ENCODE data around the gene AMOTL1.
A peak's percentile ranks its signal among the peaks of the same experiment; 100 is the strongest.

AMOTL1 gene

DNA sequence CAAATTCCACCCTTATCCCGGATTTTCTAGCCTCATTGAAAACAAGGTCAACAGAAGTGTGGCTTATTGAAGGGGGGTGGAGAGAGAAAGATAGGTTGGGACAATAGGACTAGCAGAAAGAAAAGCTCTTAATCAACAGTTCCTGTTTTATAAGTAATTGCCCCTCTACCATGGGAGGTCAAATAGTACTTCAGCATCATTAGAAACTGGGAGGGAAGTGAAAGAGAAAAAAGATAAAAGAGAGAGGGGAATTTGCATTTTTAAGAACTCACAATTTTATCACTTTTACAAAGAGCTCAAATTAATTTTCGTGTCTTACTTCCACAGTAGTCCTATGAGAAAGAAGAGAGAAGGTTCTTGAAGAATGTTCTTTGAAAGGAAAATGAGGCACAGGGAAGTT, 89.2 kb downstream of the AMOTL1 start:
- no peak for DNase-seq (ENCODE audit: low spot score)

DNA sequence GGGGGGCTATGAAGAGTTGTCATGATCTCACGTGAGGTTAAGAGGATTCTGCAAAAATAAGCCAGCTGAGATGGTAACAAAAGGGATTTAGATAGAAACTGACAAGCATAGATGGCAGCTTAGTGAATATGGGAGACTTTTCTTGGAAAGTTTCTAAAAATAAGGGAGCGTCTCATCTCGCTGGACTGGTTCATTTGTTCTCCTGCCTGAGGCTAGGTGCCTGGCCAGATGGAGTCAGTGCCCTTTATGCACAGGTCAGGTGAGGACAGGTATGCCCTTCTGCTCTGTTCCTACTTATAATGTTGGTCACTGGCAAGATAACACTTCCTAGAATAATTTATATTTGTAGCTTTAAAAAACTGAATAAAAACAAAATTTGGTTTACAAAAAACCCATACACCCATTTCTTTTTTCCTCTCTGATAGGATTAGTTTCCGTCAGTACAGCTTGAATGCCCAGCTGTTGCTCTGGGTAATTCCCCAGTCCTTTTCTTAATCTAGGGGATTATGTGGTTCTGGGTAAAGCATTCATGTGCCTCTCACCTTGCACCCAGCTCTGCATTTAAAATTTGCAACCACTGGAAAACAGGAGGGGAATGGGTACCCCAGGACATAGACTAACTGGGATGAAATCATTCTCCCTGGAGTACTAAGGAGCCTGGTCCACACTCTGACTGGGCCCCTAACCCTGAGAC, 90.0 kb downstream of the AMOTL1 start:
- DNase-seq (ENCODE audit: low spot score), result peak; percentile 64

DNA sequence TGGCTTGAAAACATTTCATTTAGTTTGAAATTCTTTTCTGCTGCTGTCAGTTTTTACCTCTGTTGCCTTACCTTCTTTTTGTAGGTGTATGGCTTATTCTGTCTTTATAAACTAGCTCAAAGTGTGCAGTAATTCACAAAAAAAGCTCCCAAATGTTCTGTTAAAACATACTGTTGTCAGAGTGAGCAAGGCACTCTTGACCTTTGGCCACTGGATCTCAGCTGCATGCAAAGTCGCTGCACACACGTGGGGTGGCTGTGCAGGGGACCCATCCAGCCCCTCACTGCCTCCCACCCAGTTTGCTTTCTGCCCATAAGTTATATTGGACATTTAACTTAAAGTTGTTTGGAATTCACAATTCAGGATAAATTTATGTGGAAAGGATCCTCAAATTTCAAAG, 92.2 kb downstream of the AMOTL1 start:
- no peak for DNase-seq (ENCODE audit: low spot score)

DNA sequence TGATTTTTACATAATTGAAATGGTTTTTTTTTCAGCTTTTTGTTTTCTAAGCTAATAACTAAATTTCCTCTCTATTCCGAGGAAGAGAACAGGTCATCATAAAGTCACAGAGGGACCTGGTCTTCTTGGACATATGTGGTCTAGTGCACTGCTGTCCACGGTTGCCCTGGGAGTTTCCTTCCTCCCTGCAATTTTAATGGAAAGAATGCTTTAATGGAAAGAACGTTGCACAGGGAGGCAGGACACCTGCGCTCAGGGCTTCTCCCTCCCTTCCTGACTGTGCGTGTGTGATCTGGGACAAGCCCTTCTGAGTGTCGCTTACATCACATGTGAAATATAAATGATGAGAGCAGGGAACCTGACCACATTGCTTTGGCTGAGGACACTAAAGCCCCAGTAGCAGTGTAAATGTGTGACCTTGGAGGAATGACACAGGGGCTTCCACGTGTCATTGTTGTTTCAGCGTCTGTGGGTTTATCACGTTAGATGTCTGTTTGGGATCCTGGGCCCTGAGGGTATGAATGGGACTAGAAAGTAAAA, 93.2 kb downstream of the AMOTL1 start:
- DNase-seq (ENCODE audit: low spot score), result no peak

DNA sequence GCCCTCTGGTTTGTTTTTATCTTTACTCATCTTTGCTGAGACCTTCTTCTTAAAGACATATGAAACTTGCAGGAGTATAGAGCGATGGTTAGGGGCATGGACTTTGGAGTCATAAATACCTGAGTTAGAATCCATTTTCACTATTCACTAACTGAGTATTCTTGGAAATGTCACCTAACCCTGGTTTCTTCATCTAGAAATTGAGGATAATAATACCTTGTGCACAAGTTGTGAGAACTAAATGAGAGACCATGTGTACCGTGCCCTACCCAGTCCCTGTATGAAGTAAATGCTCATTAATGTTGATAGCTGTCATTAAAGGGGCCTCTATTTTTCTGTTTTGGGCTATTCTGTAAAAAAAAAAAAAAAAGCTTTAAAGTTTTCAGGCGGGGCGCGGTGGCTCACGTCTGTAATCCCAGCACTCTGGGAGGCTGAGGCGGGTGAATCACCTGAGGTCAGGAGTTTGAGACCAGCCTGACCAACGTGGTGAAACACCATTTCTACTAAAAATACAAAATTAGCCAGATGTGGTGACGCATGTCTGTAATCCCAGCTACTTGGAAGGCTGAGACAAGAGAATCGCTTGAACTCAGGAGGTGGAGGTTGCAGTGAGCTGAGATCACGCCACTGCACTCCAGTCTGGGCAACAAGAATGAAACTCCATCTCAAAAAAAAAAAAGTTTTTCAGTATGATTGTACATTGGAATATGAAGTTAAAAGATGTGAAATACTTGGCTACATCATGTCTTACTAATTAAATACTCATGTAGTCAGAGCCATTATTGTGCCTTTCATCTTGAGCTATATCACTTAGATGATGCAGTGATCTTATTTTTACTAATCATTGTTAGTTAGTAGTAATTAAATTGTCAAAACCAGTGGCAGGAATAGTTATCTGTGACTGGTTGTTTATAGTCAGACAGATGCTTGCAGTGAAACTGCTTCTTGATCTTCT, 95.0 kb downstream of the AMOTL1 start:
- no peak for DNase-seq (ENCODE audit: low spot score)

DNA sequence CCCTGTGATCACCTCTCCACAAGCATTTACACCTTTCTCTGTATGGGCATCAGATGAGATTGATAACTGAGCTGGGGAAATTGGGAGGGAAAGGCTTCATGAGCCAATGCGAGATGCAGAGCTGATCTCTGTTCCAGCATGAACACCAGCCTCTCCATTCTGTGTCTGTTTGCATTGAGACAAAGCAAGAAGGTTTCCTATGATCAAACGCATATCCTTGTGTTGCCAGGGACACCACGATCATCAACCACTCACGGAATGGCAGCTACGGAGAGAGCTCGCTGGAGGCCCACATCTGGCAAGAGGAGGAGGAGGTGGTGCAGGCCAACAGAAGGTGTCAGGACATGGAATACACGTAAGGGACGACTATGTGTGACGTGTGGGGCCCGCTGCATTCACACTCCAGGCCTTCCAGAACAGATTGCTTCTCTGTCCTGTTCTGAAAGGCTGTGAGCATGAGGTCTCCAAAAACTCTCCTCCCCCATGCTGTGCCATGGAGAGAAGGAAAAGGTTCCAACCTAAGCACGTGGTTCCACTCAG, 96.4 kb downstream of the AMOTL1 start:
- DNase-seq (ENCODE audit: low spot score), result no peak

DNA sequence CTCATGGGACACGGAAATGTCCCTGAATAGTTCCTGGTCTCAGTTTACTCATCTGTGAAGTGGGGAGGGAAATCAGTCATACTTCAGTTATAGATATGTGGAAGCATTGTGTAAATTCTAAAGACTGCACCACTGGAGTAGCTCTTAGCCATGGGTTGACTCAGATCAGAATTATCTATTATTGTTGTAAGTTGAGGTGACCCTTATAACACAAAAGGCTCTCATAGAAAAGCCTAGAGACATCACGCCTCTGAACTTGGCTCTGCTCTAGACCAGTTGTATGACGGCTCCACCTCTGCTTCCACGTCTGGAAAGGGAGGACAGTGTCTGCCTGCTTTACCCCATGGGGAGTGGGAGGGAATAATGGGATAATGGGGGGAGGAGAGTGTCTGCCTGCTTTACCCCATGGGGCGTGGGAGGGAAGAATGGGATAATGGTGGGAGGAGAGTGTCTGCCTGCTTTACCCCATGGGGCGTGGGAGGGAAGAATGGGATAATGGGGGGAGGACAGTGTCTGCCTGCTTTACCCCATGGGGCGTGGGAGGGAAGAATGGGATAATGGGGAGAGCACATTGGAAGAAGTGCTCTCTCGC, 98.2 kb downstream of the AMOTL1 start:
- DNase-seq (ENCODE audit: low spot score), result no peak

DNA sequence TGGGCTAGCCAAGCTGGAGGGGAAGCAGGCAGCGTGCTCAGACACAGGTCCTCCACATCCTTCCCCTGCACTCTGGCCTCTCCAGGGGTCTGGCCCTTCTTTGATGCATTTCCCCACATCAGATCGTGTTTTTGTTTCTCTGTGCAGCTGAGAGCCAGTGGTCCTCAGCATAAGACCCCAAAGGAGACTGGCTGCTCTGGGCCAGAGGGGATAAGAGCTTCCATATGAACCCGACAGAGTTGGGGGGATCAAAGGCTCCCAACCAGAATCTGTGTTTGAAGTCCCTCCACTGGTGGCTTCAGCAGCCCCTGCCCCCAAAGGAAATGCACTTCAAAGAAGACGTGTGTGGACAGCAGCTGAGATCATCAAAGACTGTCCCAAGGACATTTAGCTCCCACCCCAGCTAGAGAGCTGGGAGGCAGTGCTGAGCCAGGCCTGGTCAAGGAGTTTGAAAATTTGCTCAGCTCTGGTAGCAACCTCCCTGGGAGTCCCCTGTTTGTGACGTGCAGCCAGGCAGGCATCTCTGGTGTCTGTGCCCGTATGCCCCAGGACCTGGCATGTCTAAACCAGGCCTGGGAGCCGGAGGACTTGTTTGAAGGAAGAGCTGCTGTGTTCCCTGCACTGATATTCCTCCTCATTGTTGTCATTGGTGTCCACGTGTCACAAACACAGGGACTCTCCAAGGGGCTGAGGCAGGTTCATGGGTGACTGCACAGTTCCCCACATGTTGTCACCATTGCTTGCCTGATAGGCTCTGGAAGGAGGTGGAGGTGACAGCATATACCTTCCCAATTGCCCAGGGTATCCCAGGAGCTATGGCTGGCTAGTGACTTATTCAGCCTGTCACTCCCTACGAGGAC, 99.0 kb downstream of the AMOTL1 start:
- no peak for DNase-seq (ENCODE audit: low spot score)

DNA sequence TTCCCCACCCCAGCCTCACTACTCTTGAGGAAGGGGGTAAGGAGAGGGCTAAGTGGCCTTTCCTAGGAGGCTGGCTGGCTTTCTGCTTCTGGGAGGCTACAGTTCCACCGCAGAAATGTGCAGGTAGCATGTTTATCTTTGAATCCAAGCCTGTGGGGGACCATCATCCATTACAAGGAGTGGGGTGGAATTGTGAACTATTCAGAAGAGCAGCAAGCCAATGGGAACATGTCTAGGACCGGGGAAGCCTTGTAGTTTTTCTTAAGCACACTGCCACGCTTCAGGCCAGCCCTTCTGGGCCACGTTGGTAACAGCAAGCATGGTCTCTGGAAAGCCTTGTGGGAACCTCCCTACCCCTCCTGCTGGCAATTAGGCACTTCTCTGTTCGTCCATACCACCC, 100.3 kb downstream of the AMOTL1 start:
- no peak for DNase-seq (ENCODE audit: low spot score)

DNA sequence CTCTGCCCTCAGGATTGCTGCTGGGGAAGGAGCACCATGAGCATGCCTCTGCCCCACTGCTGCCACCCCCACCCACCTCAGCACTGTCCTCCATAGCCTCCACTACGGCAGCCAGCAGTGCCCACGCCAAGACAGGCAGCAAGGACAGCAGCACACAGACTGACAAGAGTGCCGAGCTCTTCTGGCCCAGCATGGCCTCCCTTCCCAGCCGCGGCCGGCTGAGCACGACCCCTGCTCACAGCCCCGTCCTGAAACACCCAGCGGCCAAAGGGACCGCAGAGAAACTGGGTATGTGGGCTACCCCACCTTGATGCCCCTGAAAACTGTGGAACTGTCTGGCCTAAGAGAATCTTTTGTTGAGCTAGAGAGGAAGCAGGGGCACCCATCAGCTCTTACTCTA, 101.0 kb downstream of the AMOTL1 start:
- DNase-seq (ENCODE audit: low spot score), result no peak

DNA sequence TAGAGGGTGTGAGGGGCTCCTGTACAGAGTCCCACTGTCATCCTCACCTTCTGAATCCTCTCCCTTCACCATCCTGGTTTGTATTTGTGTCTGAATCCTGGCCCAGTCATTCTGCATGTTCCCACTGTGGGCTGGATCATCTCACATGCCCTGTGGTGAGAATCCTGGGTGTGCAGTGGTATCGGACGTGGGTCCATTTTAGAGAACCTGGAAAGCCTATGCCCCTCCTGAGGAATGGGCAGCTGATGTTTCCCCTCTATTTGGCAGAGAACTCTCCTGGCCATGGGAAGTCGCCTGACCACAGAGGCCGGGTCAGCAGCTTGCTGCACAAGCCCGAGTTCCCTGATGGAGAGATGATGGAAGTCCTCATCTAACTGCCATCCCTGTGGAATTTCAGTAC, 102.3 kb downstream of the AMOTL1 start:
- no peak for DNase-seq (ENCODE audit: low spot score)

DNA sequence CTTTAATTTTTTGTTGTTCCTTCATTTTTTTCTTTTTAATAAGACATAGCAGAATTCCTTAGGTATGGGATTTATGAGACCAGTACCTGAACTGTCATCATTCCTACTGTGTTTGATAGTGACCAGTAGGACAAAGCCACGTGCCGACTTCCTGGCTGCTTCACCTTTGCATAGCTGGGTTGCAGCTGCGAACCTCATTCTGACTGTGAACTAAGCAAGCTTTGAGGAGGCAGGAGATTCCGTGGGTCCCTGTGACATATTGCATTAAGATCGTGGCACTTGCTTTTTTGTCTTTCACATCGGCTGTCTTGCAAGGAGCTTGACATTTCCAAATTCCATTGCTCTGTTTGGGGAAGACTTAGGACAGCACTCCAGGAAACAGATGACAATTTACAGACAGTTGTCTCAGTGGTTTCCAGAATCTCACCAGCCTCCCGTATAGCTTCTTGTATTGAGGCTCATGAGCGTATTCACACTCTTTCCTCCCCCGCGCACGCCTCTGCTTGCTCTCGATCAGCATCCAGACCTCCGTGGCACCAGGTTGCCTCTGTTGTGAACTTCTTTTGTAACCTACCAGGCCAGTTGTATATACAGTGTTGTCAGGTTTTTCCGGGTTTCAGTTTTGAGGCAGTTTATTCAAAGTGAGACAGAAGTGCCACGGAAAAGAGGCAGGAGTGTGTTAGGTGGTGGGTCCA, 103.5 kb downstream of the AMOTL1 start:
- DNase-seq (ENCODE audit: low spot score), result no peak

DNA sequence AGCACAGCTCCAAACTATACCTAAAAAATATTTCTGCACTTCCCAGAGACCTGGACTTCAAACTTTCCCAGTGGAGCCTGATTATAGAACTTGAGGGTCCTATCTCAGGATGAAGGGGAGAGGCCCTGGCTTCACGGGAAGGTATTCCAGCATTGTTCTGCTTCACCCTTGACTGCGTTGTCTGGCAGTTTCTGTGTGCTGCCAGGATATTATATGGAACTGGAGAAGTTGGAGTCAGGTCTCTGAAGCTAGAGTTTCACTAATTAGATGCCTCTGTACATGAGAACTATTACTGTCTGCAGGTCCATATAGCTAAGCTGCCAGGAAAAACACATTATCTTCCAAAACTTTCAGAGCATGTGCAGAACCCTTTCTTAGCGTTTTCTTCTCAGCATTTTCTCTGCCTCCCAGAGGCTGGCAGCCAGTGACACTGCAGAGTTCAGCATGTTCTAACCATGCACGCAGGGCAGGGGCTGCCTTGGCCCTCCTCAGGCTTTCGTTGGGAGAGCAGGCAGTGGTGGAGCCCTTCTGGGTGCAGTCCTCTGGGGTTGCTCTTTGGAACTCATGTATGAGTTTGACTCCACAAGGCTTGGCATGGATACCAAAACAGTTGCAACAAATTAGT, 105.9 kb downstream of the AMOTL1 start:
- no peak for DNase-seq (ENCODE audit: low spot score)

DNA sequence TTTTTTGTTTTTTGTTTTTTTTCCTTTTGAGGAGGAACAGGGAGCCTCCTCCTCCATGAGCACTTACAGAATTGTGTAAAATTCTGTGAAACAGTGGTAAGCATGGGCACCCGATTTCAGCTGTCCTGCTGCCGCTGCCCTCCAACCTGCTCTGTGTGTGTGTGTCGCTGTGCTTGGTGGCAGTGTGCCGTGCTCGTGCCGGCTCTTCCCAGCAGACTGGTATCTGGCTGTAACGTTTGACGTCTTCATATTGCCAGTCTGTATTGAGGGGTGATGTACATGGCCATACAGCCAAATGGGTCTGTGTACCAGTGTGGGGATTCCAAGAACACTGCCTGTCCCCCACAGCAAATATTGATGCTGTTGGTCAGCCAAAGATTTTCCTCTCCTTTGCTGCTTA, 108.1 kb downstream of the AMOTL1 start:
- no peak for DNase-seq (ENCODE audit: low spot score)

DNA sequence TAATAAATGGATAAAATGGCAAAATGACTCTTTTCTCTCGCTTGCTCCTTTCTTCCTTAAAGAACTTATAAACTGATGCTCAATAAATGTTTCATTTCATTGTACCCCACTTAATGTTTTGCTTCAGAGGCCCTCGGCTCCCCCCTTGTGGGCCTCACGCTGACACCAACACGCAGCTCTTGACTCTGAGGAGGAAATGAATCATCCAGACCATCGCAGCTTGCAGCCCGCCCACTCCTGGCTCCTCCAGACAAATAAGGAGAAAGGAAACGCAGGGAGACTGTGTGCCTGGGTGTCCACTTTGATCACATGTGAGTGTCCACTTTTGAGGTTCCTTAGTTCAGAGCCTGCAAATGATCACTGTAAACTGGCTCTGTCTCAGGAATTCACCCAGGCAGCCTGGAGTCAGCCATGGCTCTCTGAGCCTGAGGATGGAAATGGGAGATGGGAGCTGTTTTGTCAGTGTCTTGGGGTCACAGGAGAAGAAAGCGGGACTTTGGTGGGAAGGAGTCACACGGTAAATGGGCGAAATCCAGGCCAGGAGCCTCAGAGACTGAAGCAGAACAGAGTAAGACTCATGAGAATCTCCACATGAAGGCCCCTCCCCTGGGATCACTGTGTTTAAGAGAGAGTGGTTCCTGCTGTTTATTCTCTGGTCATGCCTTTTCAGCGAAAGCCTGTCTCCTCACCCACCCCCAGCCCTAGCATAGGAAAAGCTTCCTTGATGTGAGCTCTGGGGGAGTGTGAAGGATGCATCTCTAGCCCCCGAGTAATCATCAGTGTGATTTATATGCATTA, 108.7 kb downstream of the AMOTL1 start:
- peak; percentile 17 for DNase-seq (ENCODE audit: low spot score)

DNA sequence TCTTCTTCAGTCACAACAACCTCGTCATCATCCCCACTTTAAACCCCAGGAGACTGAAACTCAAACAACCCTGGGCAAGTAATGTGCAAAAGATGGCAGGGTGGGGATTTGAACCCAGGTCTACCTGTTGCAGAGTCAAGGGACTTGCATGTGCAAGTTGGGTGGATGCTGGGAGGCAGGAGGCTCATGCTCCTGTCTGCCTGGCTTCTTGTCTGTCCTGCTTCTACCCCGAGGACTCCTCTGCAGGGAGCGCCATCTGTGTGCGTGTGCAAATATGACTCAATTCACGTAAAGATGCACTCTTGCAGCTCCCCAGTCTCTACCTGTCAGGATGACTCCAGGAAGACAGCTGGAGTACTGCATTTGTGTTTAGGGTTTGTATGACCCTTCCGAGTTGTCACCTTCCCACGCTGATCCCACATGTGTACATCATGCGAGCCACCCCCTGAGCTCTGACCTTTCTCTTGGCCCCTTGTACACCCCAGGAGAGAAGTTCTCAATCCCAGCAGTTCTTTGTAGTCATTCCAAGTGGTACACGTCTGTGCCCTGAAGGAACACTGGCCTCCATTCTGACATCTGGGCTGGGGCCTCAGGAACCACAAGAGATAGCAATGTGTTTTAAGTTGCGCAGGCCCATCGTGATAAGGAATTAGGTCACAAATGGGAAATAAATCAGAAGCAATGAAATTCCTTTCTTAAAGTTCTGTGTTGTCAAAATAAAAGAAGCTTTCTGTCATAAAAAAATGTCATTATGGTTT, 109.5 kb downstream of the AMOTL1 start:
- peak; percentile 6 for DNase-seq (ENCODE audit: low spot score)

DNA sequence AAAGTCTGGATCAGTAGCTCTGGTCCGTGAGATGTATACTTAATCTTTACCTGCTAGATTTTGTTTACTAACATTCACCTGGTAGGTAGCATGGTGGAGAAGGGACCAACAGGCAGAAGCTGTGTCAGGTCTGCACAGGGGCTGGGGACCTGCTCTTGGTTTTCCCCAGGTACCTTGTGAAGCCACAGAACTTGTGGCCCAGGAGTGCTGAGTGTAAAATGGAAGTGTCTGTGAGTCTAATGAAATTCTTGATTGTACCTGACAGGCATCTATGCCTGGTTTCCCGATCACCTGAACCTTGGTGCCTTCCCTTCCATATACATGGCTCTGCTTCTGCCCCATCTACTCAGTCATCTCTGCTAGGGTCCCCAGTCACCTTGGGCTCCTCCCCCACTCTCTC, 110.8 kb downstream of the AMOTL1 start:
- peak; percentile 0 for DNase-seq (ENCODE audit: low spot score)

DNA sequence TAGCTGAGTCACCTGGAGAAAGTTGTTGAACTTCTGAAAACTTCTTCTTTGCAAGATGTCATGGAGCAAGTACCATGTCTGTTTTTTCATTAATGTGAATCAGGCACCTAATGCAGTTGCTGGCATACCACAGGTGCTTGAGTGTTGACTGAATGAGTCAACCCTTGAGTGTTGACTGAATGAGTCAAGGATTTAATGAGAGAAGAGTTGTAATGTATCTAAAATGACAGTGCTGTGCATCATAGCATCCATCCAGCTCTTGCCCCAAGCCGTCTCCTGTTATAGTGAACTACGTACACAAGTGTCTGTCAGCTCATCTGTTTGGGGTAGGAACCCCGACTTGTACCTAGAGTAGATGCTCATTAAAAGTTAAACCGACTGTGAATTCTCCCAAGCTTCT, 112.1 kb downstream of the AMOTL1 start:
- DNase-seq (ENCODE audit: low spot score), result peak; percentile 0

DNA sequence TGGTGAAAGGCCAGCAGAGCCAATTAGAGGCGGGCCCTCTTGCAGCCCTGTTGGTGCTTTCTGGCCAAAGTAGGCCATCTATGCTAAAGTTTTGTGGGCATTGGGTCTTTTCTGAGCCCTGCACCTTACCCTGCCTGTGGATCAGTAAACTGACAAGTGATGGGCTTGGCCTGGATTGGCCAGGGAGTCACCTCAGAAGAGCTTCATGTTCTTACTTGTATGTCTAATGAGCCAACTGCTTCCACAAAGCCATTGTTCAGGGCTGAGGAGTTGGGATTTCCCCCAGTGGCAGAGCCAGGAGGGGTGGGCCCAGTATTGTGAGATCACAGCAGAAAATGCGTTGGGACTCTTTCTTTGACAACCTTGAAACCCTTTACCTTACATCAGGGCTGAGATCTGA, 114.8 kb downstream of the AMOTL1 start:
- DNase-seq (ENCODE audit: low spot score), result no peak

Data from D341Med (cell line).